Measurements from ENCODE around the gene TANC1.

The TANC1 gene

GRCh38 chr2:159169187-159169586, 200.7 kb downstream of the TANC1 start:
- no peak for DNase-seq (ENCODE audit: low read depth)
- H3K4me3 ChIP-seq (ENCODE audit: low read depth, low read length) = no peak overlapping the region

- no peak for DNase-seq (ENCODE audit: low read depth)
- no peak overlapping the region for H3K4me3 ChIP-seq (ENCODE audit: low read depth, low read length)
Measured at GRCh38 chr2:159172403-159172802, 204.0 kb downstream of the TANC1 start.

GRCh38 chr2:159174759-159175158, 206.3 kb downstream of the TANC1 start:
- no peak for DNase-seq (ENCODE audit: low read depth)
- no peak overlapping the region for H3K4me3 ChIP-seq (ENCODE audit: low read depth, low read length)

GRCh38 chr2:159175182-159175581, 206.7 kb downstream of the TANC1 start:
- no peak for DNase-seq (ENCODE audit: low read depth)

GRCh38 chr2:159175927-159176326, 207.5 kb downstream of the TANC1 start:
- DNase-seq (ENCODE audit: low read depth) = no peak
- H3K4me3 ChIP-seq (ENCODE audit: low read depth, low read length) = no peak overlapping the region

More at GRCh38 chr2:159175182-159175581, 206.7 kb downstream of the TANC1 start:
- H3K4me3 ChIP-seq (ENCODE audit: low read depth, low read length) = no peak overlapping the region

- no peak for DNase-seq (ENCODE audit: low read depth)
Measured at GRCh38 chr2:159176555-159176954, 208.1 kb downstream of the TANC1 start.

GRCh38 chr2:159177357-159177756, 208.9 kb downstream of the TANC1 start:
- no peak overlapping the region for H3K4me3 ChIP-seq (ENCODE audit: low read depth, low read length)
- DNase-seq (ENCODE audit: low read depth) = no peak

More at GRCh38 chr2:159176555-159176954, 208.1 kb downstream of the TANC1 start:
- no peak overlapping the region for H3K4me3 ChIP-seq (ENCODE audit: low read depth, low read length)

GRCh38 chr2:159177957-159178356, 209.5 kb downstream of the TANC1 start:
- no peak for DNase-seq (ENCODE audit: low read depth)
- H3K4me3 ChIP-seq (ENCODE audit: low read depth, low read length) = no peak overlapping the region

GRCh38 chr2:159179096-159179495, 210.7 kb downstream of the TANC1 start:
- no peak overlapping the region for H3K4me3 ChIP-seq (ENCODE audit: low read depth, low read length)
- no peak for DNase-seq (ENCODE audit: low read depth)

GRCh38 chr2:159179696-159180095, 211.3 kb downstream of the TANC1 start:
- H3K4me3 ChIP-seq (ENCODE audit: low read depth, low read length) = no peak overlapping the region
- no peak for DNase-seq (ENCODE audit: low read depth)

GRCh38 chr2:159183346-159183745, 214.9 kb downstream of the TANC1 start:
- DNase-seq (ENCODE audit: low read depth) = no peak
- no peak overlapping the region for H3K4me3 ChIP-seq (ENCODE audit: low read depth, low read length)

- DNase-seq (ENCODE audit: low read depth) = no peak
- H3K4me3 ChIP-seq (ENCODE audit: low read depth, low read length) = no peak overlapping the region
Measured at GRCh38 chr2:159185401-159186130, 217.1 kb downstream of the TANC1 start.

- H3K4me3 ChIP-seq (ENCODE audit: low read depth, low read length) = no peak overlapping the region
- DNase-seq (ENCODE audit: low read depth) = no peak
Measured at GRCh38 chr2:159186462-159186861, 218.0 kb downstream of the TANC1 start.

GRCh38 chr2:159187106-159187505, 218.7 kb downstream of the TANC1 start:
- DNase-seq (ENCODE audit: low read depth) = no peak
- no peak overlapping the region for H3K4me3 ChIP-seq (ENCODE audit: low read depth, low read length)

GRCh38 chr2:159188449-159188848, 220.0 kb downstream of the TANC1 start:
- DNase-seq (ENCODE audit: low read depth) = no peak
- H3K4me3 ChIP-seq (ENCODE audit: low read depth, low read length) = no peak overlapping the region

GRCh38 chr2:159192371-159192918, 224.0 kb downstream of the TANC1 start:
- no peak for DNase-seq (ENCODE audit: low read depth)
- H3K4me3 ChIP-seq (ENCODE audit: low read depth, low read length) = no peak overlapping the region

GRCh38 chr2:159193791-159194190, 225.4 kb downstream of the TANC1 start:
- no peak for DNase-seq (ENCODE audit: low read depth)
- no peak overlapping the region for H3K4me3 ChIP-seq (ENCODE audit: low read depth, low read length)

GRCh38 chr2:159194241-159194640, 225.8 kb downstream of the TANC1 start:
- H3K4me3 ChIP-seq (ENCODE audit: low read depth, low read length) = no peak overlapping the region
- no peak for DNase-seq (ENCODE audit: low read depth)

GRCh38 chr2:159195697-159196096, 227.3 kb downstream of the TANC1 start:
- no peak overlapping the region for H3K4me3 ChIP-seq (ENCODE audit: low read depth, low read length)
- DNase-seq (ENCODE audit: low read depth) = no peak

GRCh38 chr2:159196393-159196925, 228.0 kb downstream of the TANC1 start:
- no peak for DNase-seq (ENCODE audit: low read depth)
- H3K4me3 ChIP-seq (ENCODE audit: low read depth, low read length) = no peak overlapping the region

- no peak overlapping the region for H3K4me3 ChIP-seq (ENCODE audit: low read depth, low read length)
- no peak for DNase-seq (ENCODE audit: low read depth)
Measured at GRCh38 chr2:159199236-159199635, 230.8 kb downstream of the TANC1 start.

Data from skeletal muscle cell (primary cell).